Large intestine (tissue), 12 donors: ENCODE data around the gene WDFY2. TPM values are rescaled to one million over a fixed set of nuclear protein-coding genes. Genes with fewer than 3 reads are reported as not detected.
"Not testable (repeated sequence)": the region's sequence is repeated elsewhere in the genome, so short reads cannot be mapped to it uniquely, and the experiment has no call there.

ENCODE experiments used
- DNase-seq, 2 donors: peaks; one replicate each; pipeline versions ENCODE4 v3.0.0 to v3.0.0-alpha.2; 2013
- H3K27ac ChIP-seq: one replicate; pipeline ENCODE4 v1.5.1; 2013; ENCODE audit warnings: low read length
- H3K27me3 ChIP-seq: 2 replicates; pipeline ENCODE4 v1.6.1; 2013; ENCODE audit warnings: low read length; ENCODE audit not compliant: control insufficient read depth, insufficient read depth
- H3K36me3 ChIP-seq: 2 replicates; pipeline ENCODE4 v1.6.1; 2013; ENCODE audit warnings: low read length; ENCODE audit not compliant: control insufficient read depth, insufficient read depth
- H3K4me1 ChIP-seq: one replicate; pipeline ENCODE4 v1.6.1; 2013; ENCODE audit warnings: low read length; ENCODE audit not compliant: control insufficient read depth, insufficient read depth
- H3K4me3 ChIP-seq: one replicate; pipeline ENCODE4 v1.5.1; 2013; ENCODE audit warnings: low read length
- H3K9me3 ChIP-seq: one replicate; pipeline ENCODE4 v1.6.1; 2013; ENCODE audit warnings: mild to moderate bottlenecking, low read depth, low read length, moderate library complexity; ENCODE audit not compliant: control insufficient read depth
- WGBS: methylation state at CpG from one replicate; pipeline ENCODE4 v1.1.5; 2013; ENCODE audit warnings: low lambda C conversion rate; ENCODE audit not compliant: insufficient coverage; 5-methylcytosine and 5-hydroxymethylcytosine counted together
- long read RNA-seq, 11 donors: transcript quantifications; one replicate each; lab custom pipeline, GENCODE V29; 2026
- polyA plus RNA-seq: library from polyadenylated mRNA; unstranded; fragments of 120-200 nt; gene quantifications from one replicate; pipeline ENCODE4 v1.2.1, GENCODE V29; 2013

The WDFY2 gene, protein sequence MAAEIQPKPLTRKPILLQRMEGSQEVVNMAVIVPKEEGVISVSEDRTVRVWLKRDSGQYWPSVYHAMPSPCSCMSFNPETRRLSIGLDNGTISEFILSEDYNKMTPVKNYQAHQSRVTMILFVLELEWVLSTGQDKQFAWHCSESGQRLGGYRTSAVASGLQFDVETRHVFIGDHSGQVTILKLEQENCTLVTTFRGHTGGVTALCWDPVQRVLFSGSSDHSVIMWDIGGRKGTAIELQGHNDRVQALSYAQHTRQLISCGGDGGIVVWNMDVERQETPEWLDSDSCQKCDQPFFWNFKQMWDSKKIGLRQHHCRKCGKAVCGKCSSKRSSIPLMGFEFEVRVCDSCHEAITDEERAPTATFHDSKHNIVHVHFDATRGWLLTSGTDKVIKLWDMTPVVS
- polyA plus RNA-seq, result 7.2 TPM
- long read RNA-seq, donor 1, full-length matches to known transcripts, result 1 of 1 reads
- long read RNA-seq, donor 1, partial matches to known transcripts, result 0 of 1 reads
- long read RNA-seq, donor 1, other reads (novel, unspliced or antisense), result 0 of 1 reads
- long read RNA-seq, donor 2, full-length matches to known transcripts, result 2 of 2 reads
- long read RNA-seq, donor 2, partial matches to known transcripts, result 0 of 2 reads
- long read RNA-seq, donor 2, other reads (novel, unspliced or antisense), result 0 of 2 reads
- long read RNA-seq, donor 3, result 0 reads
- long read RNA-seq, donor 4, result 0 reads
- long read RNA-seq, donor 5, full-length matches to known transcripts, result 1 of 1 reads
- long read RNA-seq, donor 5, partial matches to known transcripts, result 0 of 1 reads
- long read RNA-seq, donor 5, other reads (novel, unspliced or antisense), result 0 of 1 reads
- long read RNA-seq, donor 6, full-length matches to known transcripts, result 2 of 2 reads
- long read RNA-seq, donor 6, partial matches to known transcripts, result 0 of 2 reads
- long read RNA-seq, donor 6, other reads (novel, unspliced or antisense), result 0 of 2 reads
- long read RNA-seq, donor 7, result 0 reads
- long read RNA-seq, donor 8, full-length matches to known transcripts, result 2 of 2 reads
- long read RNA-seq, donor 8, partial matches to known transcripts, result 0 of 2 reads
- long read RNA-seq, donor 8, other reads (novel, unspliced or antisense), result 0 of 2 reads
- long read RNA-seq, donor 9, full-length matches to known transcripts, result 2 of 2 reads
- long read RNA-seq, donor 9, partial matches to known transcripts, result 0 of 2 reads
- long read RNA-seq, donor 9, other reads (novel, unspliced or antisense), result 0 of 2 reads
- long read RNA-seq, donor 10, full-length matches to known transcripts, result 3 of 3 reads
- long read RNA-seq, donor 10, partial matches to known transcripts, result 0 of 3 reads
- long read RNA-seq, donor 10, other reads (novel, unspliced or antisense), result 0 of 3 reads
- long read RNA-seq, donor 11, full-length matches to known transcripts, result 1 of 1 reads
- long read RNA-seq, donor 11, partial matches to known transcripts, result 0 of 1 reads
- long read RNA-seq, donor 11, other reads (novel, unspliced or antisense), result 0 of 1 reads

DNA sequence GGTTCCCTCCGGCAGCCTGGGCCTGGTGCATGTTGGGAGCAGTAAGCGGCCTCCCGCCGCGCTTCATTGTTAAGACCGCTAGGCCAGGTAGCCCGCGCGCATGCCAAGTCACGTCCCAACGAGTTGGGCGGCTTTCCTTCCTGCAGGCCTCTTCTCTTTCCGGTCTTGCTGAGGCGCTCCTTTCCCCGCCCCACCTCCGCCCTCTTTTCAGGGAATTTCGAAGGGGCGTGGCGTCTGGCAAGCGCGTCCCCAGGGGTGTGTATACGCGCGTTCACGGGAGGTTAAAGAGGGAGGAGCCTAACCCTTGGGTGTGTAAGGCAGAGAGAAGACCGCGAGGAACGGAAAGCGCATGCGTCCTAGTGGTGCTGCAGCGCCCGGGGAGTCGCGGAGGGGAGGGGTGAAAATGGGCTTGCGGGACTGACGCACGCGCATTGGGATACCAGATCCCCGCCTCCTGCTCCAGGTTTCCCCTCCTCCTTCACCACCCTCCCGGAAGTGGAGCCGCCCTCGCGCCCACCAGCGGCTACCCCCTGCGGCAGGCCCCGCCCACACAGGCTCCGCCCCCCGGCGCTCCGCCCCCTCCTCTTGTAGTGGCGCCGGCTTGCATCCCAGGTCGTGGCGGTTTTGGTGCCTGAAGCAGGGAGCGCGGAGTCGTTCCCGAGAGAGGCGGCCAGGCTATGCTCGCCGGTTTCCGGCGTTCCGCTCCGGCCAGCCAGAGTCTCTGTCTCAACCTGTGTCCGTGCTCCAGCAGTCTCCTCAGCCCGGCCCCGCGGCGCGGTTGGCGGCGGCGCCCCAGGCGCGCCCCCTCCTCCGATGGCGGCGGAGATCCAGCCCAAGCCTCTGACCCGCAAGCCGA, at the start of gene WDFY2:
TSS of gene WDFY2 (plus strand) at position 588 of the 856 bp plus-strand sequence. CDS start at position 814, 226 bp downstream.
- WGBS, result no CpG with 5 or more reads among the region's 81 CpGs
- DNase-seq, result peak; percentile 100
- H3K27me3 ChIP-seq, result no peaks in the 10 kb centered on the region
- peak within 1 kb of the TSS; percentile 86 for H3K27ac ChIP-seq
- peak within 1 kb of the TSS; percentile 86 for H3K4me3 ChIP-seq
- H3K4me1 ChIP-seq, result peaks cover 4% of the 10 kb centered on the region
- H3K9me3 ChIP-seq, result no peaks in the 10 kb centered on the region
- no peaks in the 10 kb centered on the region for H3K36me3 ChIP-seq

DNA sequence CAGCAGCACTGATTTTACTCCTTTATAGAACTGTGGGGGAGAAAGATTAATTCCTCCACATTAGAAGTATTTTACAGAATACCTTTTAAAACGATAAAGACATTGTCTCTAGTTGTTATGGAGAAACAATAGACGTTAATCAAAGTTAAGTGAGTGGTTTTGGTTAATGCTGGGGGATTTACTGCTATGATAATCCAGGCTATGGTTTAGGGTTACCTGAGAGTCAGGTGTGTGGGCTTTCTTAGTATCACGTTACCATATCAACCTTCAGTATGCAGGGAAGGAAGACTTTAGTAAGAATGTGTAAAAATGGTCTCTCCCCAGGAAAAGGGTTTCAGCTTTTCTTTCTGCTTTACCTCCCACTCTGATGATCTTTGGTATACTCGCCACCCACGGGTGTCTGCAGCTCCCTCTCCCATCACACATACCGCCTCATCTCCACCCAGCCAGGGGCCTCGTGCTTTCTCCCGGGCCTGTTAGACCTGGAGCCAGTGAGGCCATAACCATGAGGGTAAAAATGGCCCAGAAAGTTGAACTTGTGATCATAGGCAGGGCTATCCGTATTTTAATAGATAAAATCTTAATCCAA, 45.6 kb upstream of the WDFY2 start:
- Histone ChIP-seq H3K27ac (no peak overlapping the region), H3K9me3 (no peaks in the 10 kb centered on the region), H3K36me3 (no peaks in the 10 kb centered on the region), H3K27me3 (no peaks in the 10 kb centered on the region), H3K4me3 (no peak overlapping the region), H3K4me1 (no peaks in the 10 kb centered on the region)
- DNase-seq, result no peak
- no CpG with 5 or more reads among the region's 9 CpGs for WGBS

DNA sequence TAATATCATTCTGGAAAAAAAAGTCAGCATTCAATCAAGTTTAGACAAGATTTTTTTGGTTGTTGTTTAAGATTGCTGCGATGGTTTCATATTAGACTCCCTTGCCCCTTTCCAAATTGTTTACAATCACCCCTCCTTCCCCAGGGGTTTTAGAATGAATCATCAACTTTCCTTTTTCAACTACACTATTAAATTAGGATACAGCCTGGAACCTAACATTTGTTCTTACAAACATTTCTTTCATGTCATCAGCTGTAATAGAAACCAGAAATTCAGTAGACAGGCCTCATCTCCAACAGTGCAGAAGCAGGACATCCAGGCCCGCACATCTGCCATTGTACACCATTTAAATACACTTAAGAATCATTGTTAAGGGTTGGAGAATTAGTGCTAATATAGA, 44.4 kb upstream of the WDFY2 start:
- H3K27ac ChIP-seq, result no peak overlapping the region
- WGBS, result 78% methylated on average over 1 of the region's 2 CpGs
- no peak for DNase-seq
- H3K36me3 ChIP-seq, result no peaks in the 10 kb centered on the region
- H3K9me3 ChIP-seq, result no peaks in the 10 kb centered on the region
- H3K4me1 ChIP-seq, result no peaks in the 10 kb centered on the region
- H3K27me3 ChIP-seq, result no peaks in the 10 kb centered on the region
- H3K4me3 ChIP-seq, result no peak overlapping the region

DNA sequence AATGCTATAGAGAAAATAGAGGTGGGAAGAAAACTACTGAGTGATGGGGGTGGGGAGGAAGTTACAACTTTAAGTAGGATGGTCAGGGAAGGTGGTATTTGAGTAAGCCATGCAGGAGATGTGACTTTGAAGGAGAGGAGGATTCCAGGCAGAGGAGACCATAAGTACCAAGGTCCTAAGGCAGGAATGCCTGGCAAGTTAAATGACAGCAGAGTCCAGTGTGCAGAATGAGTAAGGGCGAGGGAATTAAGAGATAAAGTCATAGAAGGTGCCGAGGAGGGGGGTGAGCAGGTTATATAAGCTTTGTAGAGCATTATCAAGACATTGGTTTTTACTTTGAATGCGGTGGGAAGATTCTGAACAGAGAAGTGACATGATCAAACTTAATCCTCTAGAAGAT, 43.2 kb upstream of the WDFY2 start:
- WGBS, result 27% methylated on average over 2 of the region's 3 CpGs
- H3K36me3 ChIP-seq, result no peaks in the 10 kb centered on the region
- no peaks in the 10 kb centered on the region for H3K27me3 ChIP-seq
- no peaks in the 10 kb centered on the region for H3K9me3 ChIP-seq
- H3K27ac ChIP-seq, result no peak overlapping the region
- H3K4me3 ChIP-seq, result no peak overlapping the region
- H3K4me1 ChIP-seq, result no peaks in the 10 kb centered on the region
- peak in 1 of 2 donors; percentile 20 for DNase-seq

DNA sequence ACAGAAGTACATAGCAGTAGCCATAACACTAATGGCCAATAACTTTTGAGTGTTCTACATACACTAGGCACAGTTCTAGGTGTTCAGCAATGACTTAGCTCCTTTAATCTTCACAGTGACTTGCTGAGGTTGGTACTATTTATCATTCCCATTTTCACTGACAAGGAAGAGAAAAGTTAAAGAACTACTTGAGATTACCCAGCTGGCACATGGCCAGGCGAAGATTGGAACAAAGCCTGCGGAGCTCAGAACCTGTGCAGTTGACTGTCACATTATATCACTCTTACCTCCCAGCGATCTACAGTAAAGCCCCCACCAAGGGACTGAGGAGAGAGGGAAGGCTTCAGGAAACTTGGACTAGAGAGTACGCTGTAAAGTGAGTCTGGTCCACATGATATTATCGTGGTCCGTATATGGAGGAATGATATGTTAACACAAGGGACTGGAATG, 42.4 kb upstream of the WDFY2 start:
- WGBS, result 90% methylated on average over 3 of the region's 6 CpGs
- Histone ChIP-seq H3K36me3 (no peaks in the 10 kb centered on the region), H3K27me3 (no peaks in the 10 kb centered on the region), H3K27ac (no peak overlapping the region), H3K4me3 (no peak overlapping the region), H3K9me3 (no peaks in the 10 kb centered on the region), H3K4me1 (no peaks in the 10 kb centered on the region)
- peak; percentile 21 to 51 for DNase-seq

DNA sequence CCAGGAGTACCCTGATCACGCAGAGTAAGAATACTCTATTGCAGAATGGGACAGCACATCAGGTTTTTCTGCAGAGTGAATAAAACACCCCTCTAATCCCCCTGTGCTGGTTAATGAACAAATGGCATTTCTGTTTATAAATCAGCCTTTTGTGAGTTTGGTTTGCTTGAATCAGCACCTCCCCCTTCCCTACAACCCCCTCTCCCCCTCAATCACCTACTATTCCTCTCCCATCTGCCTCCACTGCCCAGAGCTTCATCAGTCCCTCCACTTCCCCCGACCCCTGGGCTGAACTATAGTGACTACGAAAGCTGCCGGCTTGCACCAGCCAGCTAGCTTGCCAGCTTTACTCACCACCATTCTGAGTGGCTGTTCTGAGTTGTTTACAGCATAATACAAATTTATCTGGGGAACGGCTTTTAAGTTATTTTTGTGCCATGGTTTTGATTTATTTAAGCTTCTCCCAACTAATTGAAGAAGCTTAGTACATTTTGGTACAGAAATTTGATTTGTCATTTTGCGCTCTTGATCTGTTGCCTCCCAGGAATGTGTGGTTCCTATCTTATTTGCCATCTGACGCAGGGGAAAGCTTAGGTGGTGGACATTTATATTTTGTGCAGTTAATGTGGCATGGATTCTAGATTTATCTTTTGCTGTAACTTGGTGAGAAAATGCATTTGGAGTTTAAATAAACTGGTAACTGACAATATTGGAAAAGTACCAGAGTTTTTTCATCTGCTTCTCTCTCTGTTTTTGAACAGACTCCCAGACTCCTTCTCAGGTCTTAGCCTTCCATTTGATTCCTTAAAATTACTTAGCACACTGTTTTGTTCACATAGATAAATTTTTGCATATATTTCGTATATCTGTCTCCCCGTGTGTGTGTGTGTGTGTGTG, 41.7 kb upstream of the WDFY2 start:
- Histone ChIP-seq H3K4me3 (no peak overlapping the region), H3K27me3 (no peaks in the 10 kb centered on the region), H3K36me3 (no peaks in the 10 kb centered on the region), H3K27ac (no peak overlapping the region), H3K4me1 (no peaks in the 10 kb centered on the region), H3K9me3 (no peaks in the 10 kb centered on the region)
- no peak for DNase-seq
- 53% methylated on average over 4 of the region's 9 CpGs for WGBS

DNA sequence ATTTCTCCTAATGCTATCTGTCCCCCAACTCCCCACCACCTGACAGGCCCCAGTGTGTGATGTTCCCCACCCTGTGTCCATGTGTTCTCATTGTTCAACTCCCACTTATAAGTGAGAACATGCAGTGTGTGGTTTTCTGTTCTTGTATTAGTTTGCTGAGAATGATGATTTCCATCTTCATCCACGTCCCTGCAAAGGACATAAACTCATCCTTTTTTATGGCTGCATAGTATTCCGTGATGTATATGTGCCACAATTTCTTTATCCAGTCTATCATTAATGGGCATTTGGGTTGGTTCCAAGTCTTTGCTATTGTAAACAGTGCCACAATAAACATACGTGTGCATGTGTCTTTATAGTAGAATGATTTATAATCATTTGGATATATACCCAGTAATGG, 38.8 kb upstream of the WDFY2 start:
- H3K4me1 ChIP-seq, H3K4me3 ChIP-seq, H3K9me3 ChIP-seq, DNase-seq, H3K36me3 ChIP-seq, H3K27ac ChIP-seq, H3K27me3 ChIP-seq: not testable (repeated sequence)
- no CpG with 5 or more reads among the region's 3 CpGs for WGBS

DNA sequence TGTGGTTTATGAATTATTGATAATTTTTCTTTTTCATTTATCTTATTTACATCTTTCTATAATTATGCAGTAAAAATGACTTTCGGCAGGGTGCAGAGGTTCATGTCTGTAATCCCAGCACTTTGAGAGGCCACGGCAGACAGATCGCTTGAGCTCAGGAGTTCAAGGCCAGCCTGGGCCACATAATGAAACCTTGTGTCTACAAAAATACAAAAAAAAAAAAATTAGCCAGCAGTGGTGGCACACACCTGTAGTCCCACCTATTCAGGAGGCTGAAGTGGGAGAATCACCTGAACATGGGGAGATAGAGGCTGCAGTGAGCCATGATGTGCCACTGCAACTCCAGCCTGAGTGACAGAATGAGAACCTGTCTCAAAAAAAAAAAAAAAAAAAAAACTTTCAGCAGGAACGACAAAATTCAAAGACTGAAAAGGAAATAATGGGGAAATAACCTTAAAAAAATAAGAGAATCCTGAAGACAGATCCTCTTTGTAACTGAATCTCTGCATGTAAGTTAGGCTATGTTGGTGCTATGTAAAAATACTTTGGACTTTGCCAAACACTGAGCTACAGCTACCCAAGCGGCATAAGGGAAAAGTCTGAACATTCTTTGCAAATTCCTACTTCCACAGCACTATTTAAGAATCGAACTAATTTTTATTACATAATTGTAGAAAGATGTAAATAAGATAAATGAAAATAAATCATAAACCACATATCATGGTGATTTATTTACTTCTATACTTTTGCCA, 36.7 kb upstream of the WDFY2 start:
- no peak overlapping the region for H3K27ac ChIP-seq
- WGBS, result no CpG with 5 or more reads among the region's 6 CpGs
- H3K4me1 ChIP-seq, result no peaks in the 10 kb centered on the region
- no peak overlapping the region for H3K4me3 ChIP-seq
- H3K9me3 ChIP-seq, result no peaks in the 10 kb centered on the region
- no peaks in the 10 kb centered on the region for H3K36me3 ChIP-seq
- H3K27me3 ChIP-seq, result no peaks in the 10 kb centered on the region
- no peak for DNase-seq
